IPS-18a (cell line): ENCODE results near the gene DLX1.

Experiments
- H3K27ac ChIP-seq: one replicate; pipeline ENCODE4 v1.5.1; 2013; ENCODE audit warnings: low read length
- H3K27me3 ChIP-seq: one replicate; pipeline ENCODE4 v1.6.1; 2013; ENCODE audit warnings: mild to moderate bottlenecking, low read length; ENCODE audit not compliant: control insufficient read depth, insufficient read depth
- H3K36me3 ChIP-seq: one replicate; pipeline ENCODE4 v1.6.1; 2013; ENCODE audit warnings: low read depth, low read length; ENCODE audit not compliant: control insufficient read depth
- H3K4me1 ChIP-seq: one replicate; pipeline ENCODE4 v1.6.1; 2013; ENCODE audit warnings: low read depth, low read length; ENCODE audit not compliant: control insufficient read depth
- H3K4me3 ChIP-seq: one replicate; pipeline ENCODE4 v1.5.1; 2013; ENCODE audit warnings: low read length
- H3K9ac ChIP-seq: one replicate; pipeline ENCODE4 v1.6.1; 2013; ENCODE audit warnings: mild to moderate bottlenecking, low read length, moderate library complexity
- H3K9me3 ChIP-seq: one replicate; pipeline ENCODE4 v1.6.1; 2013; ENCODE audit warnings: low read depth, low read length; ENCODE audit not compliant: control insufficient read depth

Gene DLX1

DNA sequence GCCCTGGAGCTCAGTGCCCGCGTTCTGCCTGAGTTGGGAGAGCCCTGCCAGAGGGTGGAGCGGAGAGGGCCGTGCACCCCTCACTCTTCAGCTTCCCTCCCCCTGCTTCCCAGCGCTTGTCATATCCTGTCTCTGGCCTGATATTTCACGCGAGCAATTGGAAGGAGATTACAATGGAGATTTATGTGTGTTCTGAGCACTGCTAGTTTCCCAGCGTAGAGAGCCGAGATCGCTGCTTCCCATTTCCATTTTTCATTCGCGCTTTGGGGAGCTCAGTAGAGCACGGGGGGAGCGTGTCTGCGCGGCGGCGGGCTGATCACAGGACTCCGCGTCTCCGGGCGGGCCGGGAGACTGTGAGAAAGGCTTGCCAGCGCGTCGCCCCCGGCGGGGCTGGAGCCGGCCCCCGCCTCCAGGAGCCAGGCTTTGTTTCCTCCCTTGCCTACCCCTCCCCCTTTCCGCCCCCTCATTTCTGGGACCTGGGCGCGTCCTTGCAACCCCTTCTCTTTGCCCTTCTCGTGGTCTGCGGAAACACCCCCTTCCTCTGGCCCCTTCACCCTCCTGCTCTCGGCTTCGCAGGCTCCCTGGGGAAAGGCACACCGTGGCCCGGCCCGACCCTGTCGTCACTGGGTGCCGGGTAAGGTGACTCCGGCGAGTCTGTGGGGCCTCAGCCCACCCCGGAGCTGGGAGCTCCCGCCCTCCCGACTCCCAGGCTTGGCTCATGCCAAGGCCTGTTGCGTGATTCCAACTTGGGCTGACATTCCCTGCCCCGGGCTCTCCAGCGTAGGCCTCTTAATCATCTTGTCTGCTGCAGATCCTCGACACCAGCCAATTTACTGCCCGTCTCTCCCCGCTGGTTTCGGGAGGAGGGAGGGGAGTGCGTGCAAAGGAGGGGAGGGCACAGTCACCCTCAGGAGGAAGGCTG lies 11.6 kb downstream of the DLX1 start:
- H3K27ac ChIP-seq, result no peak overlapping the region
- no peaks in the 10 kb centered on the region for H3K9me3 ChIP-seq
- peaks cover 100% of the 10 kb centered on the region for H3K27me3 ChIP-seq
- no peaks in the 10 kb centered on the region for H3K36me3 ChIP-seq
- no peak overlapping the region for H3K9ac ChIP-seq
- peaks cover 26% of the 10 kb centered on the region for H3K4me1 ChIP-seq
- peak overlapping the region; percentile 37 for H3K4me3 ChIP-seq

GRCh38 chr2:172097557-172098131 lies 12.3 kb downstream of the DLX1 start:
- Histone ChIP-seq H3K4me1 (peaks cover 27% of the 10 kb centered on the region), H3K9me3 (no peaks in the 10 kb centered on the region), H3K4me3 (peak overlapping the region; percentile 37), H3K9ac (no peak overlapping the region), H3K27me3 (peaks cover 99% of the 10 kb centered on the region), H3K27ac (no peak overlapping the region), H3K36me3 (no peaks in the 10 kb centered on the region)

DNA sequence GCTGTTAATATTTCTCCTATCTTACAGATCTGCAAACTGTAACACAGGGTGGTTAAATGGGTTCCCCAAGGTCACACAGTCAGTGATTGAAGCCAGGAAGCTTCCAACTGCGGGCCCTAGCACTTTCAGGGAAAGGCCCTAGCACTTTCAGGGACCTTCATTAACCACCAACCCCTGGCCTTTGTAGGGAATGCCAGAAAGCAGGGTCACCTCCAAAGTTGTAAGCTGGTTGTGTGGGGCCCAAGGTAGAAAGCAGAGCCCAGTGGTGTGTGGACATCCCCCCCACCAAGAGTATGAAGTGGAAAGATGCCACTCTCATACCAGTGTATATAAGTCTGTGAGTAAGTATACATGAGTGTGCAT lies 13.0 kb downstream of the DLX1 start:
- Histone ChIP-seq H3K27ac (no peak overlapping the region), H3K4me3 (no peak overlapping the region), H3K27me3 (peaks cover 98% of the 10 kb centered on the region), H3K4me1 (peaks cover 27% of the 10 kb centered on the region), H3K9me3 (no peaks in the 10 kb centered on the region), H3K36me3 (no peaks in the 10 kb centered on the region), H3K9ac (no peak overlapping the region)

DNA sequence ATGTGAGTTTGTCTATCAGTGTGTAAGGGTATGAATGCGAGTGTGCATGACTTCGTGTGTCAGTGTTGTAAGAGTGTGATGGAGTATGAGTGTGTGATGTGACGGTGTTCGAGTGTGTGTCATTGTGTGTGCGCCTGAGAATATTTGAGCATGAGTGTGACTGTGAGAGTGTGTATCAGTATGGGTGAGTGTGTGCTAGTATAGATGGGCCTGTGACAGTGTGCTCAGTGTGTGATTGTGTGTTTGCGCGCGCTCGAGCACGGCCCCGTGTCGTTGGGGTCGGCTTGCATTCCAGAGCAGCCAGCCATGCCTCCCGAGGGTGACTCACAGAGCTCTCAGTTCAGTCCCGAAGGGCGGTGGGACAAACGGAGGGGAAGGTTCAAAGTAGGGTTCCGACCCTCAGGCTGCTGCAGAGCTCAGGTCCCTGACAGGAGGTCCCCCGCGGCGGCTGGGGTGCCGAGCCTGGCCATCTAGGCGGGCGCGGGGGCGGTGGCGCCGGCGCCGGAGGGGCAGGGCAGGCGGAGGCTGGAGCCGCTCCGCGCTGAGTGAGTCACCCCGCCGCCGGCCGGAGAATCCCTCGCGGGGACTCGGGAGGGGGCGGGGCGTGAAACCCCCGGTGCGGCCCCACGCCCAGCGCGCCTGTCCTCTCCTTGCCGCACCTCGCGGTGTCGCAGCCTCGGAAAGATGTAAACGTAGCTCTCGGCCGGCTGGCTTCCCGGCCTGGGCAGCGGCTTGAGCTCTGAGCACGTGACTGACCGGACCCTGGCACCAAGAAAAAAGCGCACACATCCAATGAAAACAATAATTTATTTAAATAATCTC lies 13.6 kb downstream of the DLX1 start:
- no peaks in the 10 kb centered on the region for H3K36me3 ChIP-seq
- H3K4me1 ChIP-seq, result peaks cover 27% of the 10 kb centered on the region
- peaks cover 98% of the 10 kb centered on the region for H3K27me3 ChIP-seq
- no peaks in the 10 kb centered on the region for H3K9me3 ChIP-seq
- no peak overlapping the region for H3K9ac ChIP-seq
- no peak overlapping the region for H3K27ac ChIP-seq
- peak overlapping the region; percentile 17 for H3K4me3 ChIP-seq

- H3K4me1 ChIP-seq, result peaks cover 27% of the 10 kb centered on the region
- no peaks in the 10 kb centered on the region for H3K9me3 ChIP-seq
- H3K4me3 ChIP-seq, result no peak overlapping the region
- peaks cover 98% of the 10 kb centered on the region for H3K27me3 ChIP-seq
- no peak overlapping the region for H3K9ac ChIP-seq
- no peak overlapping the region for H3K27ac ChIP-seq
- no peaks in the 10 kb centered on the region for H3K36me3 ChIP-seq
Observed at GRCh38 chr2:172099472-172100079, 14.3 kb downstream of the DLX1 start.

GRCh38 chr2:172100080-172100934 lies 15.0 kb downstream of the DLX1 start:
- H3K9me3 ChIP-seq, result no peaks in the 10 kb centered on the region
- peaks cover 98% of the 10 kb centered on the region for H3K27me3 ChIP-seq
- H3K27ac ChIP-seq, result no peak overlapping the region
- no peak overlapping the region for H3K9ac ChIP-seq
- no peaks in the 10 kb centered on the region for H3K36me3 ChIP-seq
- peaks cover 27% of the 10 kb centered on the region for H3K4me1 ChIP-seq
- no peak overlapping the region for H3K4me3 ChIP-seq

GRCh38 chr2:172100935-172101820 lies 15.9 kb downstream of the DLX1 start:
- no peak overlapping the region for H3K27ac ChIP-seq
- peak overlapping the region; percentile 42 for H3K4me3 ChIP-seq
- no peaks in the 10 kb centered on the region for H3K9me3 ChIP-seq
- H3K36me3 ChIP-seq, result no peaks in the 10 kb centered on the region
- H3K9ac ChIP-seq, result no peak overlapping the region
- peaks cover 98% of the 10 kb centered on the region for H3K27me3 ChIP-seq
- peaks cover 31% of the 10 kb centered on the region for H3K4me1 ChIP-seq

- H3K4me3 ChIP-seq, result peak overlapping the region; percentile 42
- H3K36me3 ChIP-seq, result no peaks in the 10 kb centered on the region
- peaks cover 98% of the 10 kb centered on the region for H3K27me3 ChIP-seq
- H3K9me3 ChIP-seq, result no peaks in the 10 kb centered on the region
- no peak overlapping the region for H3K27ac ChIP-seq
- H3K9ac ChIP-seq, result no peak overlapping the region
- H3K4me1 ChIP-seq, result peaks cover 30% of the 10 kb centered on the region
Observed at GRCh38 chr2:172101821-172102390, 16.6 kb downstream of the DLX1 start.

- Histone ChIP-seq H3K4me3 (peak within 1 kb of the TSS; percentile 42), H3K9ac (no peak within 1 kb of the TSS), H3K9me3 (no peaks in the 10 kb centered on the region), H3K4me1 (peaks cover 22% of the 10 kb centered on the region), H3K27ac (no peak within 1 kb of the TSS), H3K27me3 (peaks cover 98% of the 10 kb centered on the region), H3K36me3 (no peaks in the 10 kb centered on the region)
Observed at GRCh38 chr2:172102391-172103359, 17.4 kb downstream of the DLX1 start, which contains the start of gene DLX2. TSS of gene DLX2 (minus strand) at chr2:172102900. CDS start at chr2:172102538, 362 bp downstream.
